Measurements from ENCODE around the gene IGIP.

The IGIP gene

GRCh38 chr5:140125637-140126036, at the start of gene IGIP:
IGIP (plus strand) TSS chr5:140125937; CDS start chr5:140128477, 2,540 bp downstream.
- DNase-seq = no peak

GRCh38 chr5:140076142-140076541, 49.6 kb upstream of the IGIP start:
- DNase-seq = no peak

GRCh38 chr5:140076788-140077187, 48.9 kb upstream of the IGIP start:
- no peak for DNase-seq

GRCh38 chr5:140083120-140083519, 42.6 kb upstream of the IGIP start:
- no peak for DNase-seq

DNA sequence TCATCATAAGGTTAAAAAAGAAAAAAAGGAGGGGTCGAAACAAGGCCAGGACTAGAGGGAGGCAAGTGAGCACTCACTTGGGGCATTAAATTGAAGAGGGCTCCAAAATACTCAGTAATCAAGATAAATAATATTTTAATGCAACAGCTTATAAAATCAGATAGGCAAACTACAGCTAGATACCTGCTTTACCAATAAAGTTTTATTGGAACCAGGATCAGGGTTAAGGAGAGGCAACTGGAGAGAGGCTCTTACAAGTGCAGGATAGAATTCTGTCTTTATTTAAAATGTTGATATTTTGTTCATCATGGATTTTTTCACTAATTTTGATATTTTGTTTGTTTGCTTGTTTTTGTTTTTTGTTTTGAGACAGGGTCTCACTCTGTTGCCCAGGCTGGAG, 42.1 kb upstream of the IGIP start:
- no peak for DNase-seq

- DNase-seq = no peak
Measured at GRCh38 chr5:140084541-140084940, 41.2 kb upstream of the IGIP start.

DNA sequence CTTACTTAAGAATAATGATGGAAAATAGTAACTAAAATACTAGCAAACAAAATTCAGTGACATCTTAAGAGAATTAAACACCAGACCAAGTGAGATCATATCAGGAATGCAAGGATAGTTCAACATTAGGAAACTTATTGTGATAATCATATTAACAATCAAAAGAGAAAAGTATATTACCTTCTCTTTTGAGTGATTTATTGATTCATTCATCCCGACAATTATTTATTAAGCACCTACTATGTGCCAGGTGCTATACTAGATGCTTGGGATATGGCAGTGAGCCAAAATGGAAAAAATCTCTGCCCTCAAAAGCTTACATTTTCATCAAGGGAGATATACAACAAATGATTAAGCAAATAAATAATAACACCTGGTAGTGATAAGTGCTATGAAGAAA, 35.5 kb upstream of the IGIP start:
- DNase-seq = no peak

GRCh38 chr5:140093179-140093578, 32.6 kb upstream of the IGIP start:
- DNase-seq = no peak

DNA sequence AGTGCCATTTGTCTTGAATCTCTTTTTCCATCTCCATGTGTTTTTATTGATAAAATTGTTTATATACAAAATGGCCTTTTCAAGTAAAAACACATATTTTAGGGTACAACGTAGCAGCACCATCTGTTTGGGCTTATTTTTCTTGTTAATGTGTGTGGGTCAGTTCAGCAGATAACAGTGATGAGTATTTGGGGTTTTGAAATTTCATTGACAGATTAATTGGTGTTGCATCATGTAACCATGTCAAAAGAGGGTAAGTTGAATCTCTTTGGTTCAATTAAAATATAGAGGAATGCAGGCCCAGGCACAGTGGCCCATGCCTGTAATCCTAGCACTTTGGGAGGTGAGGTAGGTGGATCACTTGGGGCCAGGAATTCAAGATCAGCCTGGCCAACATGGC, 31.9 kb upstream of the IGIP start:
- no peak for DNase-seq

- no peak for DNase-seq
Measured at GRCh38 chr5:140094889-140095288, 30.8 kb upstream of the IGIP start.

GRCh38 chr5:140101179-140101578, 24.6 kb upstream of the IGIP start:
- no peak for DNase-seq

DNA sequence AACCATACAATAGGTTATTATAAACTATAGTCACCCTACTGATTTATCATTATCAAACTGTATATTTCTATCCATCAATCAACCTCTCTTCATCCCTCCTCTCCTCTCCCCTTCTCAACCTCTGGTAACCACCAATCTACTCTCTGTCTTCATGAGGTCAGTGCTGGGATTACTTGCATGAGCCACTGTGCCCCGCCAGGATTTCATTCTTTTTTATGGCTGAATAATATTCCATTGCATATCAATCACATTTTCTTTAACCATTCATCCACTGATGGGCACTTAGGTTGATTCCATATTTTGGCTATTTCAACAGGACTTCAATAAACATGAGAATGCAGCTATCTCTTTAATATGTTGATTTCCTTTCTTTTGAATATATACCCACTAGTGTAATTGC, 22.6 kb upstream of the IGIP start:
- DNase-seq = no peak

DNA sequence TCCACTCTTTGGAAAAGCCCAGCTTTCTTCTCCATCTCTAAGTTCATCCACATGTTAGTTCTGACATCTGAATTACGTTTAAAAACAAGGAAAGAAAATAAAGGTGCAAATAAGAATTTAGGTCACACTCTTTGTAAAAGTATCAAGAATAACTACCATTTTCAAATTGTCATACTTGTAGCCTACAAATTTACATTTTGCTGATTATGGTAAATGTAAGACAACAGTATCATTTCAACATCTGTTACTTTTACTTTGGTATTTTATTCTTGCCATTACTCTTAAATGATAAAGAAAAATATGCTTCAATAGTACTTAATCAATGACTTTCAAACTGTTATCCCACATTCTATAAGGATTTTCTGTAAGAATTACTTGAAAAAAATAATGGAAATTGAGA, 21.6 kb upstream of the IGIP start:
- DNase-seq = no peak

DNA sequence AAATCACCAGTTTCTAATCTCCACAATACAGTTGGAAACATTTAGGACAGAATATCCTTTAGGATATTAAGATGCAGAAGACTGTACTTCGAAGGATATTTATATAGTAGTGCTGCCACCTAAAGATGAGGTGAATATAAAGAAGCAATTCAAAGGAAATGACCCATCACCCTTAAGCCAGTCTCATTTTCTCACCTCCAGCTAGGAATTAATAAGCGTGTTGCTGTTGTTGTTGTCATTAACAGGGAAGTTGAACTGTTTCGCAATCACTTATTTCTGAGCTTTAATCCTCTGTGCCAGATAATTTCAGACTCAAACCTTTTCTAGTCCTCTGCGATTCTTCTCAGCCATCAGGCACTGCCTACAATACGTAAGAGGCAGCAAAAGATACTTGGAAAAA, 19.6 kb upstream of the IGIP start:
- DNase-seq = no peak

- no peak for DNase-seq
Measured at GRCh38 chr5:140106805-140107311, 18.9 kb upstream of the IGIP start.

GRCh38 chr5:140107312-140108092, 18.2 kb upstream of the IGIP start:
- DNase-seq = peak; percentile 55

DNA sequence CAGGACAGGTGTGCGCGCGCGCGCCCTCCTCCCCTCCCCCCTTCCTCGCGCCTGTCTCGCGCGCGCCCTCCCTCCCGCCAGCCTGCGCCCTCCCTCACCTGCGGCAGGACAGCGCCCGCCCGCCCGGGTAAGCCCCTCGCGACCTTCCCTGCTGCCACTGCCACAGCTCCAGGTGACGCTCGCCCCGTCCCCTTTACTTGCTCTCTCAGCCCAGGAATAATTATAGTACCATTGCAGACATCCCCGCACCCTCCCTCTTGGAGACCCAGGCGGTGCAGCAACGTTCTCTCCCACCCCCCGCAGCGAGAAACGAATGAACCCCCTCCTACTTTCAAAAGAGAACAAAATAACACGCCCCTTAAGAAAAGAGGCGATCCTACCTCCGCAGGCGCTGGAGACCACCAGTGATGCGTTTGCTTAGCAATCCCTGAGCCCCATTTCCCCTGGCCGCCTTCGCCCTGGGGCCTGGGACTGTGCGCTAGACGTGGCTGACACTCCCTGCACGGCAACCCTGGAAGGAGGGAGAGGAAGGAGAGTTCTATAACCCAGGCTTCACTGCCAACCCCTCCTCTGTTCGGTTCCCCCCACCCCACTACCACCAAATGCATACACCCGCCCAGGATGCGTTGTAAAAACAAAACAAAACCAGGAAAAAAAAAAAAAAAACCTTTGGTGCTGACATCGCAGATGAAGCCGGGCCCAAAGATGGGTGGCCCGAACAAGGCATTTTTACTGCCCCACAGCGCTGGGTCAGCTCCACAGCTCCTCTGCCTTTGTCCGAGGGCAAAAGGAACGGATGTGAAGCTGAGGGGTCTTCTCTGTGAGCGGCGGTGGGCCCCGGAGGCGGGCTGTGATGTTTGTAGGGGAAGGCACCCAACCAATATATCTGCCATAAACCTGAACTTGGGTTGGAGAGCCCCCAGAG, 17.4 kb upstream of the IGIP start:
- DNase-seq = peak; percentile 60

GRCh38 chr5:140109018-140109758, 16.5 kb upstream of the IGIP start:
- DNase-seq = no peak

DNA sequence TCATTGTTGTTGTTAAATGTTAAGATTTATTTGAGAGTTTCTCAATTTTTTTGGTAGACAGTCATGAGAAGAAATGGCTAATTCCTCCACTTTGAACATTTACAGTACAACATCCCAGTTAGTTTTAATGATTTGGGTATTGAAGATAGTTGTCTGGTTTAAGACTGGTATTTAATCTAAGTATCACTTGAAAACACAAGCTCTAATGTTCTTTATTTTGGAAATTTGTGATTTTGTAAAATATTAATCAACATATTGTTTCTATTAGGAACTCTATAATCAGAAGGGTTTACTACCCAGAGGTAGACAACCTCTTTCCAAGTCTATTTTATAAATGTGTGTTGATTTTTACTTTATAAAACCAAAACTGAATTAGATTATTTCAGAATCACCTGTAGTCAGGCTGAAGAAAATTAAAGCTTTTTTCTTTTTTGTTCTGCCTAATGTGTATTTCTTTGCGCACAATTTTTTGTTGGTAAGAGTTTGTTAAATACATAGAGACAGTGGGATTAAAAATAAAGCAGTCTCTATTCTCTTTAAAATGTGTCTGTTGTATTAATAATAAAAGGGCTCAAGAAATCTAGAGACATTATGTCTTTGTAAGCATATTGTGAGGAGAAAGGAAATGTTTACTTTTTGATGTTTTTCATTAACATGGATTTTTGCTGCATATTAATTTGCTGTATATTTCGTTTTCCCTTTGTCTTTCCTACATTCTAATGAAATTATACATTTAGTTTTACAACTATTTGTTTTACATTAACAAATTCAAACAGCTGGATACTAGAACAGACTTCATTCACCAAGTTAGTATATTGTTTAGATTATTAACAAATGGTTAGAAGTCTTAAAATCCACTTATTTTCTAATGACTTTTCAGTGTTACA, 15.7 kb upstream of the IGIP start:
- DNase-seq = no peak

GRCh38 chr5:140110646-140110957, 15.1 kb upstream of the IGIP start:
- DNase-seq = no peak

DNA sequence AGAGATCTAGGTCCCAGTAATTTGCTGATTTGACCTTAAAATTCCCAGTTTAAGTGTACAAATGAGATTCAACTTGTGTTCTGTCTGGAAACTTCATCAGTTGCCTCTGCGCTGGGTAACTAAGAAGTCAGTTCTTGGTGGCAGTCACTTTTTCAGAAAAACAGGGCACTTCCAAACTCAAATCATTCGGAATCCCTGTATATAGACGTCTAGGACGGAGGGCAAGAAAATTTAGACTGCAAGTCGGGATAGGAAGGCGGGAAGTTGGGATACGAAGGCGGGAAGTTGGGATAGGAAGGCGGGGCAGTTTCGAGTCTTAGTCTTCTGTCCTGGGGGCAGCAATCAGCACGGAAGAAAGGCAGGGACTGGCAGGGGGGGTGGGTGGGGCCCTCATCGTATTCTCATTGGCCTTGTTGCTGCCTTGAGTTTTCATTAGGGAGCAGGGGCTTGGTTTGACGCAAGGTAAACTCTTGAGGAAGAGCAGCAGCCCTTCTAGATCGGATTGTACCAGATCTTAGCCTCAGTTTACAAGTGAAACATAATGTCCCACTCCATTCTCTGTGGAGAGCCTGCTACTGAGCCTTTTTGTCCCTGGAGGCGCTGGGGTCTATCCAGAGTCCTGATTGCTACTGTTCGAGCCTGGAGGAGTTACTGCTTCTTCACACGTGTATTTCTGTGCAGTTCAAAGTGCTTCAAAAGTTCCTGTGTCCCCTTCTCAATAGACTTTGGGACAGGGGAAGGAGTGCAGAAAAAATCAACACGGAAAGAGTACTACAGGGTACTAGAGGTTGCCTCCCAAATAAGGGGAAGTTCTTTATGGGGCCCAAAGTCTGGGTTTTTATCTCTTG, 14.5 kb upstream of the IGIP start:
- no peak for DNase-seq

Data from NCI-H1105 (cell line).